HG03135 (cell line): ENCODE results near the gene CDK18.
"Not testable (repeated sequence)": the region's sequence is repeated elsewhere in the genome, so short reads cannot be mapped to it uniquely, and the experiment has no call there.

Experiments
- ATAC-seq: cut with Tn5 transposase; IDR thresholded peaks from one replicate; pipeline ENCODE4 v1.9.1; 2021; ENCODE audit warnings: mild to moderate bottlenecking, moderate library complexity; ENCODE audit not compliant: unreplicated experiment

Gene CDK18

DNA sequence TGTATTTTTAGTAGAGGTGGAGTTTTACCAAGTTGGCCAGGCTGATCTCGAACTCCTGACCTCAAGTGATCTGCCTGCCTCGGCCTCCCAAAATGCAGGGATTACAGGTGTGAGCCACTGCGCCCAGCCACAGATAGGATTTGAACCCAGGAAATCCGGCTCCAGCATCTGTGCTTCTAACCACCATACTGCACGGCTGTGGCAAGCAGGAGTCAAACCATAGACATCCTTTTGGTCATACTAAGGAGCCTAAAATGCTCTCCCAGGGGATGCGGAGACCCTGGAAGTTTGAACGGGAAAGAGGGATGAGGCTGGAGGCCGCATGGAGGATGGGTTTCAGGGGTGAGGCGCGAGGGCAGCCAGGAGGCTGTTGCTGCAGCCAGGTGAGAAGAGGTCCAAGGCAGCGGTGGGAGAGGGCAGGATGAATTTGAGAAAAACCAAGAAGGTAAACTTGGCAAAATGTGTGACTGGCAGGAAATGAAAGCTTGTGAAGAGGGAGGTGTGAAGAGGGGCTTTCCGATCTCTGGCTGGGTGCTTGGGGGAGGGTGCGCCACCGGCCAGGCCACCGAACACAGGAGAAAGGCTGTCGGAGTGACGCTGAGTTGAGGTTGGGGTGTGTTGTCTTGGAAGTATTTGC, 24.0 kb upstream of the CDK18 start:
- no peak for ATAC-seq

DNA sequence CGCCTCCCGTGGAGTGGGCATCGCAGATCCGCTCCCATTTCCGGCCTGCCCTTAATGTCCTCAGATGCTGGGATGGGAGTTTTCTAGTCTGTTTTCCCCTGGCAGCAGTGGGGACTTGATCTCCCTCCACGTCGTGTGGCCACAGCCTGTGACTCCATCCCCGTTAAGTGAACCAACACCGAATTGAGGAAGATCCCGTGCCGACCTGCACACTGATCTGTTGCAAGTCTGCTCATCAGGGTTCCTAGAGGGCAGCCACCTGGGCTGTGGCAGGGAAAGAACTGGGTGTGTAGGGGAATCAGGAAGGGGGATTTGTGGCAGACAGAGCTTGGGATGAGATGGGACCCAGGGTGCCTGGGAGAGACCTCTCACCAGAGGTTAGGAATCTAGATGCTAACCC, 23.3 kb upstream of the CDK18 start:
- no peak for ATAC-seq

DNA sequence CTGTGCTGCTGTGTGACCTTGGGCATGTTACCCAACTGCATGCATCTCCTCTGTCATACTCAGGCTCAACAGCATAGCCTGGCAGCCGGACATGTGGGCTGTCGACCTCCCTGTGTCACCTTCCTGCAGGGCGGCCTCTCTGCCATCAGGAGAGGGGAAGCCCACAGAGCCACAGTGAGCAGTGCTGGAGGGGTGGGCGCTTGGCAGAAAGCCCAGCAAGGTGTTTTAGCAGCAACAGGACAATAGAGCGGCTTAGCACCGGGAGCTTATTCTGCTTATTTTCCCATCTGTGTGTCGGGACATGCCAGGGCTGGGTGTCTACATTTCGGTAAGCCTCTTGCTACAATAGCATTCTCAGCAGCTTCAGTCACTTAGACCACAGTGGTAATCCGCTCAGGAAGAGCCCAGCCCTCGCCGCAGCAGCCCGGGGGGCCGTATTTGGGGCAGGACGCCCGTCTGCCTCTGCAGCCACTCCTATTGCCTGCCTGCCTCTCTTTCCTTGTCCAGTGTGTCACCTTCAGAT, 22.8 kb upstream of the CDK18 start:
- ATAC-seq = no peak

DNA sequence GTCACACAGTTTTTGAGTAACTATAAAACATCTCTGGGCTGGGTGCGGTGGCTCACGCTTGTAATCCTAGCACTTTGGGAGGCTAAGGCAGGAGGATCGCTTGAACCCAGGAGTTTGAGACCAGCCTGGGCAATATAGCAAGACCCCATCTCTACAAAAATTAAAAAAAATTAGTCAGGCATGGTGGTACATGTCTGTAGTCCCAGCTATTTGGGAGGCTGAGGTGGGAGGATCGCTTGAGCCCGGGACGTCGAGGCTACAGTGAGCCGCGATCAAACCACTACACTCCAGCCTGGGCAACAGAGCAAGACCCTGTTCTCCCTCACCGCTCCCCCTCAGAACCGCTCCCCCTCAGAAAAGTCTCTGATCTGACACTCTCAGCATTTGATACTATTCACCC, 21.9 kb upstream of the CDK18 start:
- ATAC-seq = not testable (repeated sequence)

DNA sequence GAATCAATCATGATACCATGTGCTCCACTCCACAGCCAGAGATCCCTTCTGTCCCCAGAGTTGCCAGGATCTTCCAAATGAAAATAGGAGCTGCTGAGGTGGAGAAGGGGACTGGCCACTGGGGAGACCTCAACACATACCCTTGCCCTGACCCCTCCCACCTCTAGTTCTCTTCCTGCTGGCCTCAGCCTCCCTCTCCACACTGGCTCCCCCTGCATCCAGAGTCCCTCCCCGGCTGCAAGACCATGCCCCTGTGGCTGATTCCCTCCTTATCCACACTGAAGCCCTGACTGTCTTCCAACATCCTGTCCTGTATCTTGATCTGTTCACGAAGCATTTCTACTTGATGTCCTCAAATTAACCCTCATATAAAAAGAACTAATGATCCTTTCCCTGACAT, 21.1 kb upstream of the CDK18 start:
- ATAC-seq = no peak

DNA sequence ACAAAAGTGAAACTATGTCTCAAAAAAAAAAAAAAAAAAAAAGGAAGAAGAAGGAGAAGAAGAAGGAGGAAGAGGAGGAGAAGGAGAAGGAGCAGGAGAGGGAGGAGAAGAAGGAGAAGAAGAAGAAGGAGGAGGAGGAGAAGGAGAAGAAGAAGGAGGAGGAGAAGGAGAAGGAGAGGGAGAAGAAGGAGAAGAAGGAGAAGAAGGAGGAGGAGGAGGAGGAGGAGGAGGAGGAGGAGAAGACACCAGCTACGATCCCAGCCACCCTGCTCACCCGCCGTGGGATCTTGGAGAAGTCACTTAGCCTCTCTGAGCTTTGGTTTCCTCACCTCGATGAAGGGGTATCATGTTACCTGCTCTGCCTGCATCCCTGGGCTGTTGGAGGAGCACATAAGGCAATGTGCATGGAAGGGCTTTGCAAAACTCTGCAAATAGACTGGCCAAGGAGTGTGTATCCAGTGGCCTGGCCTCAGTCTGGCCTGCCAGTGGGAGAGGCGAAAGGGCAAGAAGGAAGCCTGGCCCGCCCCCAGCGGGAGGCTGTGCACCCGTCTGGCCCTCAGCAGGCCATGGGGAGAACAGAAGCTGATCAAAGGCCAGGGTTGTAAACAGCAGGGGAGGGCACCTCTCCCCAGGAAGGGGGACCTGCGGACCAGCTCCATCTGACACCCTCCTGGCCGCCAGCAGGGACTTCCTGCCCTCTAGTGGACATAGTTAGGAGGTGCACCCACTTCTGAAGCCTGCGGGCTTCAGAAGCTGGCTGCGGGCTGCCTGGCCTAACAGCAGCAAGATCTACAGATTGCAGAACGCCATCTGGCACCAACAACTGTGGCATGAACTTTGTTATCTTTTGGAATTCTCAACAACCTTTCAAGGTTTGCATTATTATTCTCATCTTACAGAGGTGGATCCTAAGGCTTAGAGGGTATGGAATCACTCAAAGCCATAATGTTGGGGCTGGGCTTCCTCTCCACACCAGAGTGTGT, 19.2 kb upstream of the CDK18 start:
- no peak for ATAC-seq

DNA sequence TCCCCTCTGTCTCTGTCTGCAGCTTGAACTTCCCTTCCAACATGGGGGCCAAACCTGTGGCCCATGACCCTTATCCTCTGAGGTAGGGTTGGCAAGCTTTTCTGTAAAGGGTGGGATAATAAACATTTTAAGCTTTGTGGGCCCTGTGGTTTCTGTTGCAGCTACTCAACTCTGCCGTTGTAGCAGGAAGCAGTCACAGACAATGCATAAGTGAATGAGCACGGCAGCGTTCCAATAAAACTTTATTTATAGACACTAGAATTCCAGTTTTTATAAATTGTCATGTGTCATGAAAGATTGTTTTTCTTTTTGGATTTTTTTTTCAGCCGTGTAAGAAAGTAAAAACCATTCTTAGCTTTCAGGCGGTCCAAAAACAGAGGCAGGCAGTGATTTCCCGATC, 18.2 kb upstream of the CDK18 start:
- ATAC-seq = no peak

DNA sequence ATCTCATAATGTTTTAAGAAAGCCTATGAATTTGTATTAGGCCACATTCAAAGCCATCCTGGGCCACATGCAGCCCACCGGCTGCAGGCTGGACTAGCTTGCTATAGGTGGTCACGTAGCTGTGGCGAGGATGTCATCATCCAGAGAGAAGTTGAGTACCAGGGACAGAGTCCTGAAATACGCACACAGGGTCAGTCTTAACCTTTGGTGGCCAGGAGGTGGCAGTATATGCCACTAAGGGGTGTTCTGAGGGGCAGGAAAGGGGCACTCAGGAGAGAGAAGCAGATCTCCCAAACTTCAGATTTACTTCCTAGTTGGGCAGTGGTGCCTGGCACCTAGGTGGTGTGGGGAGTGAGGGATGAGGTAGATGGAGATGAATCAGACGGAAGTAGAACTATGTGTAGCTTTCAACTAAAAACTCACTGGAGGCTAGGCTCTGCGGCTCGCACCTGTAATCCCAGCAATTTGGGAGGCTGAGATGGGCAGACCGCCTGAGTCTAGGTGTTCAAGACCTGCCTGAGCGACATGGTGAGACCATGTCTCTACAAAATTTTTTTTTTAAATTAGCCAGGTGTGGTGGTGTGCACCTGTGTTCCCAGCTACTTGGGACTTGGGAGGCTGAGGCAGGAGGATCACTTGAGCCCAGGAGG, 16.3 kb upstream of the CDK18 start:
- ATAC-seq = no peak

DNA sequence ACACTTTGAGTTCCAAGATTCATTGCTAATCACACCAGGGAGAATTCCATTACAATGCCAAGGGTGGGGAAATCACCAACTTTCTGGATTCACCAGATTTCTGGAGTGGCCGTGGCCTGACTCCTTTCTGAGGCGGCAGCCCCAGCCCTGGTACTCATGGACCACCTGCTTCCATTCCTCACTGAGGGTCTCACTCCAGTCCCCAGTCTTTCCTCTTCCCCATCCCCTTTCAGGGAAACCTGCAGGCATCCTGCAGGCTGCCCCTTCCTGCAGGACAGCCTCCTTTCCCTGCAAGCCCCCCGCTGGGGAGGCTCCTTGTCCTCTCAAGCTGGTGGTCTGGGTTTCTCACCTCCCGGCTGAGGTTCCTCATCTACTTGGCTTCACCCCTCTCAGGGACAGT, 12.7 kb upstream of the CDK18 start:
- no peak for ATAC-seq

DNA sequence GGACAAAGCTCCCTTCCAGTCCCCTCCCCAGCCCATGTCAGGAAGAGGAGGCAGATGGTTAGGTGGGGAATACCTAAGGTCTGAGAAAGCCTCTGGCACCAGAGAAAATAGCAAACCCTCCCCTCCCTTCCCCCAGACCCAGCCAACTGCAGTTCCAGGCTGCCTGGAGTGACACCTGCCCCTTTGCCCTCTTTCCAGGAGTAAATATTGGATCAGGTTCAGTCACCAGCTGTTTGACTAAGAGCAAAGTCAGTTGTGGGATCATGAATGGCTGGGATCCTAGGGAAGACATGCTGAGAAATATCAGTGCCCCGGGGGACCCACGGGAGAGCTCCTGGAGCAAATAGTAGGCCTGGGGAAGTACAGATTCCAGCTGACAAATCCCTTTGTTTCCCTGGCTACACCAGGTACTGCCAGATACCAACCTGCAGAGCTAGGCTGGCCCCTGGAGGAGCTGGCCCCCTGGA, 12.2 kb upstream of the CDK18 start:
- no peak for ATAC-seq

DNA sequence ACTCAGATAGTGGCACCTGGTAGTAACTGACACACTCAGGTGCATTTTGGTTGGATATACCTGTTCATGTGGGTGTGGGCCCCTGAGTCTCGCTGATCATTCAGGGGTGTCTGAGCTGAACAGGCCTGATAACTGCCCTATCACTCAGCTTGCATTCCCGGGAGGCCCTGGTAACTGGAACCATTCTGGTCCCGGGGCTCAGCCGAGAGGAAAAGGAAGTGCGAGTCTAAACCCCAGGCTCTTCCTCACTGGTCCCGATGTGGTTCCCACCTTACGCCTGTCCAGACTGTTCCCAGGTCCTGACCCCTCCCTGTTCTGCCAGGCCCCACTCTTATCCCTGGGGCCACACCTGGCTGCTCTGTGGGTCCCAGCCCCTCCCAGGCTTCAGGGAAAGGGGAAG, 11.7 kb upstream of the CDK18 start:
- ATAC-seq = no peak

DNA sequence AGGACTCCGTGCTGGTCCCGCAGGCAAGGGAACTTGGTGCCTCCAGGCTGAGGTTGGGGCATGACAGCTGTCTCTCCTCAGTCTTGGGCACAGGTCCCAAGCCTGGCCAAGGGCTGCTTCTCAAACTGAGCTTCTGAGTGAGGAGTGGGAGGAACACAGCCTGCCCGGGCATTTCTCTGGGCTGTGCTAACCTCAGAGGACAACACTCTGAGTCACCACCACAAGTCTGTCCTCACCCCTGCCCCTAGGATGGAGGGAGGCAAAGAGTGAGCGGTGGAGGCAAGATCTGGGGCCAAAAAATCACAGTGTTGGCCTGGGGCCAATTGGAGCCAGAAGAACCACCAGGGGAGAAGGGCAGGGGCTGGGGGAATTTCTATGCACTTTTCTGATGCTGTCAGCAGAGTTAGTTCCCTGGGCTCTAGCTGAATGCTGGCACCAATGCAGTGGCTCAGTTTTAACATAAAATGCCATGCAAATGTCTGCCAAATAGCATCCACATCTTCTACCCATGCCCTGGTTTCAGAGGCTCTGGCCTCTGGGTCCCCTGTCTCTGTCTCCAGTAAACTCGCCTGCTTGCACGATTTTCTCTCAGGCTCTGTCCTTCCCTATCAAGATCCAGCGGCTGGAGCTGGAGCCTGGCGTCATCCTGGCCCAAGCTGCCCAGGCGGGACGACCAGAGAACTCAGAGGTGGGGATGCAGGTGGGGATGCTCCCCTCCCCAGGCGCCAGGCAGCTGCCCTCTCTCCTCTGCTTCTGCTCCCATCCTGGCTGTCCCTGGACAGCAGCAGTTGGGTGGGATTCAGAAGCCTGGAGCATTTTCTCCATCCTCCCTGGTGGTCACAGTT, 11.0 kb upstream of the CDK18 start:
- no peak for ATAC-seq

DNA sequence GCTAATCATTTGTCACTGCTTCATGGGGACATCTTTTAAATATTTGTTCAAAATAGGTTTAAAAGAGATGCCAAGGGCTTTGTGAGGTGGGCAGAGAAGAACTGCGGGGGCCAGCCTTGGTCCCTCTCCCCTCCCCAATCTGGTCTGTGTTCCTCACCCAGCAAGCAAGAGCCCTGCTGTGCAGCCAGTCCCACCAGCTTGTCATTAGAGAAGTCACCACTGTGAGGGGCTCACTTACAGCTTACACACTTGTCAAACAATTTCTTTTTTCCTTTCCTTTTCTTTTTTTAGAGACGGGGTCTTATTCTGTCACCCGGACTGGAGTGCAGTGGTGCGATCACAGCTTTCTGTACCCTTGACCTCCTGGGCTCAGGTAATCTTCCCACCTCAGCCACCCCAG, 10.4 kb upstream of the CDK18 start:
- ATAC-seq = no peak

DNA sequence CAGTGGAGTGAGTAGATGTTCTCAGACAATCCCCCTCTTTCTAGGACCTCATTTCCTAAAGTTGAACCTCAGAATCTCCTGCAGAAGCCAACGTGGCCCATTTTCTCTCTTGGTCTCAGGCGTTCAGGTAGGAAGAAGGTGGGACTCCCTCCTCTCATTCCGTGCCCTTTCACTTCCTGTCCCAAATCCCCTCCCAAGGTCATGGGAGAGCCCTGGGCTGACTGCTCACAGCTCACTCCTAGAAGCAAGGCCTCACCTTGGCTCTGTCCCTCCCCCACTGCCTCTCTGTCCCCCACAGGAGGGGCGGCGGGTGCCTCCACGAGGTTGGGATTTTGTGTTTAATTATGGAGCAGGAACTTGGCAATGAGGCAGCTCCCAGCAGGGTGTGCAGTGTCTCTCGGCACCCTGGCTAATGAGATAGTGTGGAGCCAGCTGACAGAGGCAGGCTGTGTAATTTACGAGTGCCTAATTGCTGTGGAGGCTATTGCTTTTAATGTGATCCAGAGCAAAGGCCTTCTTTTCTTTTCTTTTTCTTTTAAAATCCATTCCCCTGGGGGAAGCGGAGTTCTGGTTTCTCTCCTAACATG, 9.1 kb upstream of the CDK18 start:
- no peak for ATAC-seq

DNA sequence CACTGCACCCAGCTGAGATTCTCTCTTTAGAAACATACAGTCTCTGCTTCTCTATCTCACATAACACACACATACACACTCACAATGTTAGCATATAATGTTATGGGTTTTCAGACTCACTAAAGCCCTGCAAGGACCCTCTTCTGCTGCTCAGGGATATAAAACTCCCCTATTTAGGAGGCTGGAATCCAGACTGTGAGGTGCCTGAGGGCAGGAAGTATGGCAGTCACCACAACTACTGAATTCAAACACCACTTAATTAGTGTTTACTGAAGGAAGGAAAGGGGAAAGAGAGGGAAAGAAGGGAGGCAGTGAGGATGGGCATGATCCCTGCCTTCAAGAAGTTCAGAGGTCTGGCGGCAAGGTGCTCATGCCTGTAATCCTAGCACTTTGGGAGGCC, 7.8 kb upstream of the CDK18 start:
- ATAC-seq = no peak

DNA sequence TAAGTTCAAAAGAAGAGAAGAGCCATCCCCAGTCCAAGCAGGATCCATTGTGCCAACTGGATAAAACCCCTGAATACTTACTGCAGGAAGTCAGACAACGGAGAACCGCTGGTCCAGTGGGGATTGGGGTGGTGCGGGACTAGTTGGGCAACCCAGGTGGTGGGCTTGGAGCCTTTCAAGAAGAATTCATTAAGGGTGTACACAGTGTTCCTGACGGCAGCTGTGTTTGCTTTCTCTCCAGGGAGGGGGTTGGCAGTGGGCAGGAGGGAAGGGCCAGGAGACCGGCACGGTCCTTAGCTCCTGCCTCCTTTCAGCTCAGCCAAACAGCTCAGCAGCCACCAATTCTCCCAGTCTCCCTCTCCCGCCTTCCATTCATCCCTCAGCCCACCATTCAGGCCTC, 7.1 kb upstream of the CDK18 start:
- no peak for ATAC-seq

DNA sequence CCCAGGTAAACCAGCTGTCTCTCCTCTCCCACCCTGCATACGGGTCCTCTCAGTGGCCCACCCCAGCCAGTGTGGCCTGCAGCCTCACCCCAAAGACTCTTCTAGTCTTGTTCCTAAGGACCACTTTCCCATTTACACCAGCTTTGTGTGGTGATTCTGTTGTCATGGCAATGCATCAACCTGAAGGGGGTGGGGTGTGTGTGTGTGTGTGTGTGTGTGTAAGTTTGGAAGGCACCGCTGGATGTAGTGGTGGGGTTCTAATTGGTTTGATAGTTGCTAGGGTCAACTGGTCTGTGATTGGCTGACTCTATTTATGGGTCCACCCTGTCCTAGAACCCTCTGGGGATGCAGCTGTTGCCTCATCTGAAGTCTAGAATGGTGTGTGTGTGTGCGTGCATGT, 4.7 kb upstream of the CDK18 start:
- ATAC-seq = no peak

DNA sequence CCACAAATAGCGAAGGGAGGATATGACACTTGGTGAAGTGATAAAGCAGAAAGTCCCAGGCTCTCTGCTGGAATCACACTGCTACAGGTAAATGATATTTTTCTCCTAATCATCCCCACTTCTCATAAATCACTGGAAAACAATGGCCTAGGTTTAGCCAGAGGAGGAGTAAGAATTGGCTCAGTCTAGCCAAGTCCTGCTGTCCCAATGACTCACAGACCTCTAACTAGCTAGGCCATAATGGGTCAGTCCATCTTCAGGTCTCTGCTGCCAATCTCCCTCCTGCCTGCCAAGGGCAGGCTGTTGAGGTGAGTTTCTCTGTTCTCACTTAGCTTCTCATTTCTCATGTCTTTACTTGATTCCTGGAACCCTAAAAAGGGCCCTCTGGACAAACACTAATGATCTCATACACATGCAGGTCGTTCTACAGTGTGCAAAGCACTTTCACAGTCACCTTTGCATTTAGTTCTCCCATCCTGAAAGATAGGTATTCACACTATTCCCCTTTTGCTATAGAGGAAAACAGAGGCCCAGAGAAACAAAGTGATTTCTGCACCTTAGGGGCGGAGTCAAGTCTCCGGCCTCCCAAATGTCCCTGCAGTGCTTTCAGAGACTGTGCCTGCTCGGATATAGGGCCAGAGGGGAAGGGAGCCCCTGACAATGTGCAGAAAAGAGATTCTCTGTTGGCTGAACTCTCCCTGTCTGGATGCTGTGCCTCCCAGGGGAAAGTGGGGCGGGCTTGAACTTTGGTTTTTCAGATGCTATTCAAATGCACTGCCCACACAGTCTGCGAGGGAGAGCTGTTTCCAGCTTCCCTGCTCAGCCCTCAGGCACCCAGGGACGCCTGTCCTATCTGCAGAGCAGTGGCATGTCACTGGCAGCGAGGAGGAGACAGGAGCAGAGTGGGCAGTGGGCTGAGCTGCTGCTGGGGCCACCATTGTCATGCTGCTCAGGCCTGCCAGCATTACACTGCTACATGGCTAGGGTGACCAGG, 3.9 kb upstream of the CDK18 start:
- no peak for ATAC-seq
